ENCODE measurements around the gene CDH4.

The CDH4 gene

GRCh38 chr20:61795669-61796630 is 543.9 kb downstream of the CDH4 start:
- no peak overlapping the region for H3K27ac ChIP-seq (ENCODE audit: low read depth, low read length)
- H3K9ac ChIP-seq (ENCODE audit: low read depth in 1 of 2, low read length in 2 of 2) = no peak overlapping the region
- no peaks in the 10 kb centered on the region for H3K9me3 ChIP-seq (ENCODE audit: control insufficient read depth in 1 of 2, low read length in 2 of 2)
- no peaks in the 10 kb centered on the region for H3K36me3 ChIP-seq (ENCODE audit: control insufficient read depth in 1 of 2, insufficient read depth in 2 of 2, low read length in 2 of 2)
- no peak overlapping the region for H3K4me3 ChIP-seq (ENCODE audit: low read depth in 1 of 2, low read length in 2 of 2)
- no peaks in the 10 kb centered on the region for H3K27me3 ChIP-seq (ENCODE audit: control insufficient read depth in 1 of 2, insufficient read depth in 2 of 2, low read length in 2 of 2)
- H3K4me1 ChIP-seq (ENCODE audit: control insufficient read depth in 1 of 2, insufficient read depth in 2 of 2, low read length in 2 of 2) = no peaks in the 10 kb centered on the region

GRCh38 chr20:61796738-61797137 is 544.7 kb downstream of the CDH4 start:
- Histone ChIP-seq H3K36me3 (ENCODE audit: control insufficient read depth in 1 of 2, insufficient read depth in 2 of 2, low read length in 2 of 2) (no peaks in the 10 kb centered on the region), H3K27ac (ENCODE audit: low read depth, low read length) (no peak overlapping the region), H3K27me3 (ENCODE audit: control insufficient read depth in 1 of 2, insufficient read depth in 2 of 2, low read length in 2 of 2) (peaks cover 0 to 5% of the 10 kb centered on the region in 2 donors), H3K9me3 (ENCODE audit: control insufficient read depth in 1 of 2, low read length in 2 of 2) (no peaks in the 10 kb centered on the region), H3K4me1 (ENCODE audit: control insufficient read depth in 1 of 2, insufficient read depth in 2 of 2, low read length in 2 of 2) (no peaks in the 10 kb centered on the region), H3K9ac (ENCODE audit: low read depth in 1 of 2, low read length in 2 of 2) (no peak overlapping the region), H3K4me3 (ENCODE audit: low read depth in 1 of 2, low read length in 2 of 2) (no peak overlapping the region)

- H3K27me3 ChIP-seq (ENCODE audit: control insufficient read depth in 1 of 2, insufficient read depth in 2 of 2, low read length in 2 of 2) = peaks cover 0 to 5% of the 10 kb centered on the region in 2 donors
- H3K4me3 ChIP-seq (ENCODE audit: low read depth in 1 of 2, low read length in 2 of 2) = no peak overlapping the region
- no peak overlapping the region for H3K27ac ChIP-seq (ENCODE audit: low read depth, low read length)
- no peaks in the 10 kb centered on the region for H3K9me3 ChIP-seq (ENCODE audit: control insufficient read depth in 1 of 2, low read length in 2 of 2)
- no peaks in the 10 kb centered on the region for H3K36me3 ChIP-seq (ENCODE audit: control insufficient read depth in 1 of 2, insufficient read depth in 2 of 2, low read length in 2 of 2)
- no peak overlapping the region for H3K9ac ChIP-seq (ENCODE audit: low read depth in 1 of 2, low read length in 2 of 2)
- no peaks in the 10 kb centered on the region for H3K4me1 ChIP-seq (ENCODE audit: control insufficient read depth in 1 of 2, insufficient read depth in 2 of 2, low read length in 2 of 2)
Observed at GRCh38 chr20:61797200-61797599, 545.1 kb downstream of the CDH4 start.

- no peak overlapping the region for H3K27ac ChIP-seq (ENCODE audit: low read depth, low read length)
- no peaks in the 10 kb centered on the region for H3K36me3 ChIP-seq (ENCODE audit: control insufficient read depth in 1 of 2, insufficient read depth in 2 of 2, low read length in 2 of 2)
- H3K9me3 ChIP-seq (ENCODE audit: control insufficient read depth in 1 of 2, low read length in 2 of 2) = no peaks in the 10 kb centered on the region
- no peak overlapping the region for H3K9ac ChIP-seq (ENCODE audit: low read depth in 1 of 2, low read length in 2 of 2)
- H3K4me1 ChIP-seq (ENCODE audit: control insufficient read depth in 1 of 2, insufficient read depth in 2 of 2, low read length in 2 of 2) = no peaks in the 10 kb centered on the region
- peaks cover 0 to 5% of the 10 kb centered on the region in 2 donors for H3K27me3 ChIP-seq (ENCODE audit: control insufficient read depth in 1 of 2, insufficient read depth in 2 of 2, low read length in 2 of 2)
- no peak overlapping the region for H3K4me3 ChIP-seq (ENCODE audit: low read depth in 1 of 2, low read length in 2 of 2)
Observed at GRCh38 chr20:61797971-61798411, 545.9 kb downstream of the CDH4 start.

- Histone ChIP-seq H3K9me3 (ENCODE audit: control insufficient read depth in 1 of 2, low read length in 2 of 2) (no peaks in the 10 kb centered on the region), H3K36me3 (ENCODE audit: control insufficient read depth in 1 of 2, insufficient read depth in 2 of 2, low read length in 2 of 2) (no peaks in the 10 kb centered on the region), H3K4me1 (ENCODE audit: control insufficient read depth in 1 of 2, insufficient read depth in 2 of 2, low read length in 2 of 2) (no peaks in the 10 kb centered on the region), H3K27me3 (ENCODE audit: control insufficient read depth in 1 of 2, insufficient read depth in 2 of 2, low read length in 2 of 2) (peaks cover 0 to 5% of the 10 kb centered on the region in 2 donors), H3K4me3 (ENCODE audit: low read depth in 1 of 2, low read length in 2 of 2) (no peak overlapping the region), H3K9ac (ENCODE audit: low read depth in 1 of 2, low read length in 2 of 2) (no peak overlapping the region), H3K27ac (ENCODE audit: low read depth, low read length) (no peak overlapping the region)
Observed at GRCh38 chr20:61798632-61799031, 546.6 kb downstream of the CDH4 start.

- Histone ChIP-seq H3K36me3 (ENCODE audit: control insufficient read depth in 1 of 2, insufficient read depth in 2 of 2, low read length in 2 of 2) (no peaks in the 10 kb centered on the region), H3K27ac (ENCODE audit: low read depth, low read length) (no peak overlapping the region), H3K9ac (ENCODE audit: low read depth in 1 of 2, low read length in 2 of 2) (no peak overlapping the region), H3K27me3 (ENCODE audit: control insufficient read depth in 1 of 2, insufficient read depth in 2 of 2, low read length in 2 of 2) (peaks cover 0 to 9% of the 10 kb centered on the region in 2 donors), H3K4me3 (ENCODE audit: low read depth in 1 of 2, low read length in 2 of 2) (no peak overlapping the region), H3K4me1 (ENCODE audit: control insufficient read depth in 1 of 2, insufficient read depth in 2 of 2, low read length in 2 of 2) (no peaks in the 10 kb centered on the region), H3K9me3 (ENCODE audit: control insufficient read depth in 1 of 2, low read length in 2 of 2) (no peaks in the 10 kb centered on the region)
Observed at GRCh38 chr20:61799394-61799923, 547.4 kb downstream of the CDH4 start.

- H3K4me3 ChIP-seq (ENCODE audit: low read depth in 1 of 2, low read length in 2 of 2) = no peak overlapping the region
- no peaks in the 10 kb centered on the region for H3K9me3 ChIP-seq (ENCODE audit: control insufficient read depth in 1 of 2, low read length in 2 of 2)
- no peak overlapping the region for H3K9ac ChIP-seq (ENCODE audit: low read depth in 1 of 2, low read length in 2 of 2)
- H3K36me3 ChIP-seq (ENCODE audit: control insufficient read depth in 1 of 2, insufficient read depth in 2 of 2, low read length in 2 of 2) = no peaks in the 10 kb centered on the region
- H3K27ac ChIP-seq (ENCODE audit: low read depth, low read length) = no peak overlapping the region
- peaks cover 0 to 13% of the 10 kb centered on the region in 2 donors for H3K27me3 ChIP-seq (ENCODE audit: control insufficient read depth in 1 of 2, insufficient read depth in 2 of 2, low read length in 2 of 2)
- H3K4me1 ChIP-seq (ENCODE audit: control insufficient read depth in 1 of 2, insufficient read depth in 2 of 2, low read length in 2 of 2) = no peaks in the 10 kb centered on the region
Observed at GRCh38 chr20:61799928-61800327, 547.9 kb downstream of the CDH4 start.

- Histone ChIP-seq H3K27ac (ENCODE audit: low read depth, low read length) (no peak overlapping the region), H3K9me3 (ENCODE audit: control insufficient read depth in 1 of 2, low read length in 2 of 2) (no peaks in the 10 kb centered on the region), H3K4me1 (ENCODE audit: control insufficient read depth in 1 of 2, insufficient read depth in 2 of 2, low read length in 2 of 2) (no peaks in the 10 kb centered on the region), H3K27me3 (ENCODE audit: control insufficient read depth in 1 of 2, insufficient read depth in 2 of 2, low read length in 2 of 2) (peaks cover 0 to 14% of the 10 kb centered on the region in 2 donors), H3K9ac (ENCODE audit: low read depth in 1 of 2, low read length in 2 of 2) (no peak overlapping the region), H3K4me3 (ENCODE audit: low read depth in 1 of 2, low read length in 2 of 2) (no peak overlapping the region), H3K36me3 (ENCODE audit: control insufficient read depth in 1 of 2, insufficient read depth in 2 of 2, low read length in 2 of 2) (no peaks in the 10 kb centered on the region)
Observed at GRCh38 chr20:61800359-61801064, 548.5 kb downstream of the CDH4 start.

- Histone ChIP-seq H3K9me3 (ENCODE audit: control insufficient read depth in 1 of 2, low read length in 2 of 2) (no peaks in the 10 kb centered on the region), H3K4me1 (ENCODE audit: control insufficient read depth in 1 of 2, insufficient read depth in 2 of 2, low read length in 2 of 2) (no peaks in the 10 kb centered on the region), H3K27ac (ENCODE audit: low read depth, low read length) (no peak overlapping the region), H3K9ac (ENCODE audit: low read depth in 1 of 2, low read length in 2 of 2) (no peak overlapping the region), H3K36me3 (ENCODE audit: control insufficient read depth in 1 of 2, insufficient read depth in 2 of 2, low read length in 2 of 2) (no peaks in the 10 kb centered on the region), H3K27me3 (ENCODE audit: control insufficient read depth in 1 of 2, insufficient read depth in 2 of 2, low read length in 2 of 2) (peaks cover 0 to 18% of the 10 kb centered on the region in 2 donors), H3K4me3 (ENCODE audit: low read depth in 1 of 2, low read length in 2 of 2) (no peak overlapping the region)
Observed at GRCh38 chr20:61801065-61801360, 549.0 kb downstream of the CDH4 start.

- Histone ChIP-seq H3K4me3 (ENCODE audit: low read depth in 1 of 2, low read length in 2 of 2) (no peak overlapping the region), H3K9me3 (ENCODE audit: control insufficient read depth in 1 of 2, low read length in 2 of 2) (no peaks in the 10 kb centered on the region), H3K9ac (ENCODE audit: low read depth in 1 of 2, low read length in 2 of 2) (no peak overlapping the region), H3K36me3 (ENCODE audit: control insufficient read depth in 1 of 2, insufficient read depth in 2 of 2, low read length in 2 of 2) (no peaks in the 10 kb centered on the region), H3K27ac (ENCODE audit: low read depth, low read length) (no peak overlapping the region), H3K4me1 (ENCODE audit: control insufficient read depth in 1 of 2, insufficient read depth in 2 of 2, low read length in 2 of 2) (no peaks in the 10 kb centered on the region), H3K27me3 (ENCODE audit: control insufficient read depth in 1 of 2, insufficient read depth in 2 of 2, low read length in 2 of 2) (peaks cover 0 to 18% of the 10 kb centered on the region in 2 donors)
Observed at GRCh38 chr20:61801428-61801827, 549.4 kb downstream of the CDH4 start.
